Measurements from ENCODE around the gene HES3. TPM values are rescaled to one million over a fixed set of nuclear protein-coding genes. Genes with fewer than 3 reads are reported as not detected.

Gene HES3
- total and polyA plus RNA-seq, 2 donors (not counting 1 experiment from before 2014, with no cell fraction given), result not detected

GRCh38 chr1:6273380-6273891 is 29.5 kb downstream of the HES3 start:
- H2AFZ ChIP-seq (ENCODE audit: insufficient read depth, low read depth, low read length, poor library complexity, severe bottlenecking), result no peak overlapping the region
- H3K36me3 ChIP-seq (replicated peaks in 1 of 2; ENCODE audit: control extremely low read depth in 1 of 2, control insufficient read depth in 1 of 2, extremely low read depth in 1 of 2, insufficient read depth in 2 of 2, low read length in 1 of 2), result no peaks in the 10 kb centered on the region
- H4K20me1 ChIP-seq (ENCODE audit: control insufficient read depth, insufficient read depth, low read length, poor library complexity, severe bottlenecking), result no peaks in the 10 kb centered on the region
- no peaks in the 10 kb centered on the region for H3K27me3 Mint-ChIP-seq
- H3K27ac Mint-ChIP-seq, result no peak overlapping the region
- no peak overlapping the region for H3K9ac ChIP-seq (ENCODE audit: low read length)
- ChIA-PET CTCF (no interaction called here), POLR2A (no interaction called here)
- no peaks in the 10 kb centered on the region for H3K9me3 ChIP-seq (ENCODE audit: control extremely low read depth in 1 of 3, control insufficient read depth in 2 of 3, insufficient read depth in 1 of 3, low read length in 2 of 3)
- intact Hi-C loops (cut with micrococcal nuclease), result no loop called here
- DNase-seq (no peak), ATAC-seq (ENCODE audit: low read depth) (no peak)
- H3K27me3 ChIP-seq (replicated peaks in 1 of 4; ENCODE audit: control extremely low read depth in 1 of 4, control insufficient read depth in 3 of 4, insufficient read depth in 4 of 4, low read length in 3 of 4), result no peaks in the 10 kb centered on the region
- TF ChIP-seq EZH2 (IDR thresholded peaks at IDR 0.05; ENCODE audit: borderline replicate concordance, insufficient read depth, low read depth, low read length, poor library complexity, severe bottlenecking) (no peak), CTCF (IDR thresholded peaks at IDR 0.05) (no peak)
- H3K79me2 ChIP-seq (ENCODE audit: control insufficient read depth, insufficient read depth, low read length), result no peaks in the 10 kb centered on the region
- H3K4me1 Mint-ChIP-seq, result no peaks in the 10 kb centered on the region
- no peak overlapping the region for H3K4me2 ChIP-seq (replicated peaks; ENCODE audit: low read depth, low read length, poor library complexity, severe bottlenecking)
- H3K4me3 ChIP-seq (ENCODE audit: control extremely low read depth in 1 of 5, extremely low read depth in 1 of 5, insufficient read depth in 1 of 5, low read depth in 2 of 5, low read length in 4 of 5), result no peak overlapping the region
- WGBS (ENCODE audit: insufficient coverage), result 97% methylated on average over 13 of the region's 19 CpGs
- H3K4me1 ChIP-seq (ENCODE audit: control insufficient read depth in 2 of 2, insufficient read depth in 2 of 2, low read length in 2 of 2), result no peaks in the 10 kb centered on the region
- no peak overlapping the region for H3K27ac ChIP-seq (ENCODE audit: low read length in 2 of 2)
- H3K9me3 Mint-ChIP-seq (ENCODE audit: insufficient read depth), result no peaks in the 10 kb centered on the region
- H3K4me3 Mint-ChIP-seq, result no peak overlapping the region

- no peak for ATAC-seq (ENCODE audit: low read depth)
These were observed 30.1 kb downstream of the HES3 start for GRCh38 chr1:6274102-6274501.

More at GRCh38 chr1:6274102-6274501, 30.1 kb downstream of the HES3 start:
- Histone ChIP-seq H3K4me1 (ENCODE audit: control insufficient read depth in 2 of 2, insufficient read depth in 2 of 2, low read length in 2 of 2) (no peaks in the 10 kb centered on the region), H3K9me3 (ENCODE audit: control extremely low read depth in 1 of 3, control insufficient read depth in 2 of 3, insufficient read depth in 1 of 3, low read length in 2 of 3) (no peaks in the 10 kb centered on the region), H2AFZ (ENCODE audit: insufficient read depth, low read depth, low read length, poor library complexity, severe bottlenecking) (no peak overlapping the region), H3K4me2 (replicated peaks; ENCODE audit: low read depth, low read length, poor library complexity, severe bottlenecking) (no peak overlapping the region), H3K36me3 (replicated peaks in 1 of 2; ENCODE audit: control extremely low read depth in 1 of 2, control insufficient read depth in 1 of 2, extremely low read depth in 1 of 2, insufficient read depth in 2 of 2, low read length in 1 of 2) (no peaks in the 10 kb centered on the region), H3K27me3 (replicated peaks in 1 of 4; ENCODE audit: control extremely low read depth in 1 of 4, control insufficient read depth in 3 of 4, insufficient read depth in 4 of 4, low read length in 3 of 4) (no peaks in the 10 kb centered on the region), H3K27ac (ENCODE audit: low read length in 2 of 2) (no peak overlapping the region), H4K20me1 (ENCODE audit: control insufficient read depth, insufficient read depth, low read length, poor library complexity, severe bottlenecking) (no peaks in the 10 kb centered on the region), H3K79me2 (ENCODE audit: control insufficient read depth, insufficient read depth, low read length) (no peaks in the 10 kb centered on the region), H3K9ac (ENCODE audit: low read length) (no peak overlapping the region), H3K4me3 (ENCODE audit: control extremely low read depth in 1 of 5, extremely low read depth in 1 of 5, insufficient read depth in 1 of 5, low read depth in 2 of 5, low read length in 4 of 5) (no peak overlapping the region)
- Mint-ChIP-seq H3K27ac (no peak overlapping the region), H3K27me3 (no peaks in the 10 kb centered on the region), H3K4me1 (no peaks in the 10 kb centered on the region), H3K4me3 (no peak overlapping the region), H3K9me3 (ENCODE audit: insufficient read depth) (no peaks in the 10 kb centered on the region)
- ChIA-PET POLR2A (no interaction called here), CTCF (no interaction called here)
- TF ChIP-seq CTCF (IDR thresholded peaks at IDR 0.05) (no peak), EZH2 (IDR thresholded peaks at IDR 0.05; ENCODE audit: borderline replicate concordance, insufficient read depth, low read depth, low read length, poor library complexity, severe bottlenecking) (no peak)
- 96% methylated on average over 11 of the region's 11 CpGs for WGBS (ENCODE audit: insufficient coverage)
- intact Hi-C loops (cut with micrococcal nuclease), result no loop called here
- DNase-seq, result no peak
